B cell (primary cell): ENCODE results near the gene ASCL5. TPM values are rescaled to one million over a fixed set of nuclear protein-coding genes. Genes with fewer than 3 reads are reported as not detected.

Experiments
- ATAC-seq: fragments of 200-7000 bp; cut with Tn5 transposase; one replicate; pipeline ENCODE4 v1.10.0; 2021; ENCODE audit warnings: low read depth, mild to moderate bottlenecking, moderate number of reproducible peaks, moderate library complexity
- CTCF ChIA-PET: fragments of 350-600 bp; sonication (Branson Sonifier 250); formaldehyde crosslinking; loops from one replicate; lab custom pipeline; 2021; ENCODE audit warnings: antibody characterized with exemption, inconsistent platforms; lab: Charles Lee
- POLR2A ChIA-PET: fragments of 350-600 bp; sonication (Branson Sonifier 250); formaldehyde crosslinking; loops from one replicate; lab custom pipeline; 2021; ENCODE audit warnings: antibody characterized with exemption; lab: Charles Lee
- DNase-seq: peaks from one replicate; pipeline ENCODE4 v3.0.0; 2013
- H2AFZ ChIP-seq: 2 replicates; pipeline ENCODE4 v1.6.1; 2012; ENCODE audit warnings: mild to moderate bottlenecking, low read depth, low read length; ENCODE audit not compliant: insufficient read depth, poor library complexity, severe bottlenecking
- H3K27ac ChIP-seq, 2 donors: 1 replicate in 1 of 2; 2 replicates in 1 of 2; pipeline ENCODE4 v1.5.1; 2012 to 2013; ENCODE audit warnings: low read length in 2 of 2, mild to moderate bottlenecking in 2 of 2, moderate library complexity in 1 of 2
- H3K27me3 ChIP-seq, 4 experiments: fragments of 200-600 bp in 1 of 4; sonication (generic) in 1 of 4; replicated peaks in 1 of 4; 1 replicate in 2 of 4; 2 replicates in 2 of 4; pipeline versions ENCODE4 v1.6.1 to v1.7.0; 2013 to 2016; ENCODE audit warnings: low read length in 3 of 4, mild to moderate bottlenecking in 2 of 4, mixed read lengths in 1 of 4, moderate library complexity in 1 of 4; ENCODE audit not compliant: insufficient read depth in 4 of 4, control insufficient read depth in 3 of 4; ENCODE audit errors: control extremely low read depth in 1 of 4
- H3K36me3 ChIP-seq, 2 experiments: replicated peaks in 1 of 2; 1 replicate in 1 of 2; 2 replicates in 1 of 2; pipeline versions ENCODE4 v1.6.1 to v1.7.1; 2013; ENCODE audit warnings: low read length in 1 of 2; ENCODE audit not compliant: insufficient read depth in 2 of 2, control insufficient read depth in 1 of 2; ENCODE audit errors: control extremely low read depth in 1 of 2, extremely low read depth in 1 of 2
- H3K4me1 ChIP-seq, 2 donors: fragments of 200-600 bp in 1 of 2; sonication (generic) in 1 of 2; 1 replicate in 1 of 2; 2 replicates in 1 of 2; pipeline versions ENCODE4 v1.5.1 to v1.6.1; 2013 to 2017; ENCODE audit warnings: low read length in 2 of 2; ENCODE audit not compliant: control insufficient read depth in 2 of 2, insufficient read depth in 2 of 2
- H3K4me2 ChIP-seq: replicated peaks from 2 replicates; pipeline ENCODE3; 2012; ENCODE audit warnings: mild to moderate bottlenecking, low read depth, low read length; ENCODE audit not compliant: poor library complexity, severe bottlenecking
- H3K4me3 ChIP-seq, 5 experiments: fragments of 200-600 bp in 1 of 5; sonication (generic) in 1 of 5; 1 replicate in 3 of 5; 2 replicates in 2 of 5; pipeline versions ENCODE4 v1.5.1 to v1.7.0; 2011 to 2016; ENCODE audit warnings: low read length in 4 of 5, mild to moderate bottlenecking in 4 of 5, low read depth in 2 of 5, control low read depth in 1 of 5, moderate library complexity in 1 of 5; ENCODE audit not compliant: insufficient read depth in 1 of 5; ENCODE audit errors: control extremely low read depth in 1 of 5, extremely low read depth in 1 of 5
- H3K79me2 ChIP-seq: fragments of 200-600 bp; sonication (generic); one replicate; pipeline ENCODE4 v1.6.0; 2016; ENCODE audit warnings: low read length; ENCODE audit not compliant: control insufficient read depth, insufficient read depth
- H3K9ac ChIP-seq: fragments of 200-600 bp; sonication (generic); 2 replicates; pipeline ENCODE4 v1.6.1; 2017; ENCODE audit warnings: mild to moderate bottlenecking, low read length, moderate library complexity
- H3K9me3 ChIP-seq, 3 donors: one replicate each; pipeline versions ENCODE4 v1.6.1 to v1.7.1; 2013; ENCODE audit warnings: low read length in 2 of 3; ENCODE audit not compliant: control insufficient read depth in 2 of 3, insufficient read depth in 1 of 3; ENCODE audit errors: control extremely low read depth in 1 of 3
- H4K20me1 ChIP-seq: 2 replicates; pipeline ENCODE4 v1.6.0; 2012; ENCODE audit warnings: mild to moderate bottlenecking, low read length; ENCODE audit not compliant: insufficient read depth, control insufficient read depth, poor library complexity, severe bottlenecking
- H3K27ac Mint-ChIP-seq: one replicate; pipeline ENCODE4 v1.8.0; 2021; ENCODE audit warnings: mixed read lengths
- H3K27me3 Mint-ChIP-seq: one replicate; pipeline ENCODE4 v1.8.0; 2021; ENCODE audit warnings: mixed read lengths
- H3K4me1 Mint-ChIP-seq: one replicate; pipeline ENCODE4 v1.8.0; 2021; ENCODE audit warnings: mixed read lengths
- H3K4me3 Mint-ChIP-seq: one replicate; pipeline ENCODE4 v1.8.0; 2021; ENCODE audit warnings: mixed read lengths
- H3K9me3 Mint-ChIP-seq: one replicate; pipeline ENCODE4 v1.8.0; 2022; ENCODE audit warnings: mixed read lengths; ENCODE audit not compliant: insufficient read depth
- CTCF ChIP-seq: fragments of 200-600 bp; IDR thresholded peaks from one replicate; pipeline ENCODE4 v1.8.0; 2022; ENCODE audit warnings: antibody characterized with exemption, mild to moderate bottlenecking
- EZH2 ChIP-seq: IDR thresholded peaks from 2 replicates; pipeline ENCODE4 v1.6.1; 2012; ENCODE audit warnings: borderline replicate concordance, low read depth, mild to moderate bottlenecking, moderate library complexity, low read length; ENCODE audit not compliant: insufficient read depth, poor library complexity, severe bottlenecking
- WGBS: methylation state at CpG from one replicate; pipeline ENCODE4 v1.1.5; 2013; ENCODE audit warnings: missing lambda C conversion rate; ENCODE audit not compliant: insufficient coverage; 5-methylcytosine and 5-hydroxymethylcytosine counted together
- intact Hi-C: fragments of 100-400 bp; cut with micrococcal nuclease; formaldehyde crosslinking; loops from one replicate; pipeline ENCODE4 v1.10.0; 2022
- polyA plus RNA-seq: library from polyadenylated mRNA; depleted of rRNA; stranded (reverse); fragments of >200 nt; gene quantifications from 2 replicates; pipeline ENCODE4 v1.2.3, GENCODE V29; 2012
- total RNA-seq, 2 donors: library from RNA; stranded (reverse); fragments of 120-200 nt in 1 of 2; gene quantifications; 1 replicate in 1 of 2; 2 replicates in 1 of 2; pipeline versions ENCODE4 v1.2.3 to v1.2.4, GENCODE V29; 2013 to 2022

Gene ASCL5
- total and polyA plus RNA-seq, 2 donors (not counting 1 experiment from before 2014, with no cell fraction given), result not detected

- TF ChIP-seq EZH2 (no peak), CTCF (no peak)
- peaks cover 3% of the 10 kb centered on the region for H3K9me3 Mint-ChIP-seq
- no peak for DNase-seq
These were observed 9.5 kb upstream of the ASCL5 start for GRCh38 chr1:201136355-201137023.

DNA sequence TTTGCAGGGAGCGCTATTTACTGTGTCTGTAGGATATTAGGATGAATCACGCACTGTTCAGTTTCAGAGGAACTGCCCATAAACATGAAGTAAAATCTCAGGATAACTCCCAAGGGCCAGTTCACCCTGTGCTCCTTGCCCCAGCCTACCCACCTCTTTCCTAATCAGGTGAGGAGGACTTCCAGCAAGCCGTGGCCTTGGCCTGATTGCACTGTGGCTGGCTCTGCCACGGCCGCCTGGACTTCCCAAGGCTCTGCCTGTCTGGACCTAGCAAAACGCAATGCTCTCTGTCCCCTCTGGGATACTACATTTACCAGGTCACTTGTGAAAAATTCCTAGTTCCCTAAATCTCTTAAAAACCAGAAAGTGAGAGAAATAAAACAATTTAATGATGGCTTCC, 7.4 kb upstream of the ASCL5 start:
- intact Hi-C loops, result no loop called here
- Histone ChIP-seq H3K27ac (no peak overlapping the region), H3K36me3 (peaks cover 0 to 5% of the 10 kb centered on the region in 2 experiments), H3K4me3 (no peak overlapping the region), H3K4me2 (no peak overlapping the region), H3K9ac (no peak overlapping the region), H4K20me1 (no peaks in the 10 kb centered on the region), H3K79me2 (no peaks in the 10 kb centered on the region), H2AFZ (no peak overlapping the region), H3K27me3 (no peaks in the 10 kb centered on the region), H3K9me3 (no peaks in the 10 kb centered on the region), H3K4me1 (no peaks in the 10 kb centered on the region)
- H3K4me1 Mint-ChIP-seq, result no peaks in the 10 kb centered on the region
- CTCF ChIA-PET, result interaction anchor here (1.1 kb wide), 1 partner anchor 20 kb away, joined by 3 read pairs; no protein-coding TSS in a partner anchor
- TF ChIP-seq CTCF, result no peak
- TF ChIP-seq EZH2, result no peak
- DNase-seq (no peak), ATAC-seq (no peak)
- WGBS, result 94% methylated on average over 3 of the region's 6 CpGs
- H3K9me3 Mint-ChIP-seq, result peaks cover 3% of the 10 kb centered on the region
- H3K27me3 Mint-ChIP-seq, result no peaks in the 10 kb centered on the region
- H3K4me3 Mint-ChIP-seq, result no peak overlapping the region
- H3K27ac Mint-ChIP-seq, result no peak overlapping the region
- POLR2A ChIA-PET, result no interaction called here

More at GRCh38 chr1:201136355-201137023, 9.5 kb upstream of the ASCL5 start:
- Histone ChIP-seq H4K20me1 (no peaks in the 10 kb centered on the region), H3K9ac (no peak overlapping the region), H3K27ac (no peak overlapping the region), H3K4me2 (no peak overlapping the region), H3K9me3 (no peaks in the 10 kb centered on the region), H3K36me3 (peaks cover 0 to 13% of the 10 kb centered on the region in 2 experiments), H3K4me3 (no peak overlapping the region), H2AFZ (no peak overlapping the region), H3K79me2 (no peaks in the 10 kb centered on the region), H3K4me1 (peaks cover 0 to 6% of the 10 kb centered on the region in 2 donors), H3K27me3 (no peaks in the 10 kb centered on the region)
- no peak overlapping the region for H3K27ac Mint-ChIP-seq
- WGBS, result 90% methylated on average over 6 of the region's 8 CpGs
- H3K4me1 Mint-ChIP-seq, result peaks cover 4% of the 10 kb centered on the region
- POLR2A ChIA-PET, result no interaction called here
- intact Hi-C loops, result no loop called here
- H3K4me3 Mint-ChIP-seq, result no peak overlapping the region
- CTCF ChIA-PET, result interaction anchor here (0.9 to 1.6 kb wide), 2 partner anchors 14 to 22 kb away, joined by 3 to 4 read pairs; no protein-coding TSS in a partner anchor
- ATAC-seq, result no peak
- H3K27me3 Mint-ChIP-seq, result no peaks in the 10 kb centered on the region
